Breast epithelium (tissue), 3 donors: Measurements from ENCODE around the gene ANKRD35.
"Not testable (repeated sequence)": the region's sequence is repeated elsewhere in the genome, so short reads cannot be mapped to it uniquely, and the experiment has no call there.

Experiments used
- POLR2A ChIP-seq: fragments of 450-650 bp; IDR thresholded peaks from one replicate; pipeline ENCODE4 v1.6.1; 2016; ENCODE audit warnings: antibody characterized with exemption, mild to moderate bottlenecking, moderate library complexity
- POLR2AphosphoS5 ChIP-seq, 3 donors: sonication (generic); formaldehyde crosslinking; IDR thresholded peaks; one replicate each; pipeline ENCODE4 v1.6.1; 2017; ENCODE audit warnings: antibody characterized with exemption in 3 of 3

DNA sequence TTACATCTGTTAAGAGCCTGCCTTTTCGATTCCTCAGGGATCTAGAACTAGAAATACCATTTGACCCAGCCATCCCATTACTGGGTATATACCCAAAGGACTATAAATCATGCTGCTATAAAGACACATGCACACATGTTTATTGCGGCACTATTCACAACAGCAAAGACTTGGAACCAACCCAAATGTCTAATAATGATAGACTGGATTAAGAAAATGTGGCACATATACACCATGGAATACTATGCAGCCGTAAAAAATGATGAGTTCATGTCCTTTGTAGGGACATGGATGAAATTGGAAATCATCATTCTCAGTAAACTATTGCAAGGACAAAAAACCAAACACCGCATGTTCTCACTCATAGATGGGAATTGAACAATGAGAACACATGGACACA lies 34.6 kb upstream of the ANKRD35 start:
- TF ChIP-seq POLR2AphosphoS5 (IDR thresholded peaks at IDR 0.05); POLR2A: not testable (repeated sequence)
